Fibroblast of the conjunctiva (primary cell): ENCODE measurements around the gene ABHD15.

Experiments
- DNase-seq: peaks from one replicate; pipeline ENCODE4 v3.0.0-alpha.2; 2010; ENCODE audit warnings: low read depth

ABHD15 gene

GRCh38 chr17:29582254-29582765 is 15.5 kb upstream of the ABHD15 start:
- DNase-seq = no peak

- DNase-seq = no peak
Observed at GRCh38 chr17:29581583-29582253, 14.9 kb upstream of the ABHD15 start.

GRCh38 chr17:29579866-29580771 is 13.3 kb upstream of the ABHD15 start:
- peak; percentile 69 for DNase-seq

GRCh38 chr17:29578626-29579485 is 12.0 kb upstream of the ABHD15 start:
- DNase-seq = no peak

GRCh38 chr17:29577385-29578211 is 10.8 kb upstream of the ABHD15 start:
- peak; percentile 40 for DNase-seq

GRCh38 chr17:29577001-29577370 is 10.1 kb upstream of the ABHD15 start:
- DNase-seq = no peak

GRCh38 chr17:29576214-29577000 is 9.6 kb upstream of the ABHD15 start:
- DNase-seq = no peak

GRCh38 chr17:29575511-29576213 is 8.8 kb upstream of the ABHD15 start:
- DNase-seq = no peak

GRCh38 chr17:29574732-29575510 is 8.1 kb upstream of the ABHD15 start:
- no peak for DNase-seq

- DNase-seq = no peak
Observed at GRCh38 chr17:29573871-29574731, 7.3 kb upstream of the ABHD15 start.

- no peak for DNase-seq
Observed at GRCh38 chr17:29573558-29573869, 6.7 kb upstream of the ABHD15 start.

GRCh38 chr17:29572691-29573557 is 6.1 kb upstream of the ABHD15 start:
- no peak for DNase-seq

- no peak for DNase-seq
Observed at GRCh38 chr17:29571883-29572681, 5.2 kb upstream of the ABHD15 start.

- no peak for DNase-seq
Observed at GRCh38 chr17:29571486-29571882, 4.6 kb upstream of the ABHD15 start.

GRCh38 chr17:29570521-29570920 is 3.7 kb upstream of the ABHD15 start:
- no peak for DNase-seq

GRCh38 chr17:29569245-29569950 is 2.6 kb upstream of the ABHD15 start:
- no peak for DNase-seq
